Endothelial cell (in vitro differentiated cells): ENCODE measurements around the gene SP2. TPM values are rescaled to one million over a fixed set of nuclear protein-coding genes. Genes with fewer than 3 reads are reported as not detected.

Experiments
- DNase-seq: peaks from one replicate; pipeline ENCODE4 v3.0.0; 2021; ENCODE audit warnings: low spot score
- H3K27ac Mint-ChIP-seq: one replicate; pipeline ENCODE4 v1.8.0; 2021; ENCODE audit warnings: mixed read lengths, inconsistent platforms; ENCODE audit not compliant: unreplicated experiment
- H3K27me3 Mint-ChIP-seq: one replicate; pipeline ENCODE4 v1.8.0; 2021; ENCODE audit warnings: mild to moderate bottlenecking, moderate library complexity, mixed read lengths, inconsistent platforms; ENCODE audit not compliant: unreplicated experiment
- H3K36me3 Mint-ChIP-seq: one replicate; pipeline ENCODE4 v1.8.0; 2021; ENCODE audit warnings: mild to moderate bottlenecking, low read depth, mixed read lengths, inconsistent platforms; ENCODE audit not compliant: unreplicated experiment
- H3K4me1 Mint-ChIP-seq: one replicate; pipeline ENCODE4 v1.8.0; 2021; ENCODE audit warnings: mild to moderate bottlenecking, mixed read lengths, inconsistent platforms; ENCODE audit not compliant: unreplicated experiment
- H3K4me3 Mint-ChIP-seq: one replicate; pipeline ENCODE4 v1.8.0; 2021; ENCODE audit warnings: mild to moderate bottlenecking, mixed read lengths, inconsistent platforms; ENCODE audit not compliant: unreplicated experiment
- H3K9me3 Mint-ChIP-seq: one replicate; pipeline ENCODE4 v1.8.0; 2021; ENCODE audit warnings: mixed read lengths, inconsistent platforms; ENCODE audit not compliant: unreplicated experiment
- CTCF ChIP-seq: fragments of 200-600 bp; sonication (generic); IDR thresholded peaks from one replicate; pipeline ENCODE4 v1.5.0; 2021; ENCODE audit warnings: antibody characterized with exemption; ENCODE audit not compliant: unreplicated experiment
- total RNA-seq: library from RNA; stranded (reverse); fragmentation: NEBNext Ultra II Directional; extraction: Animal tissue kit (Norgen Biotek cat#: 25700); gene quantifications from one replicate; pipeline ENCODE4 v1.2.1, GENCODE V29; 2021; ENCODE audit not compliant: unreplicated experiment

Gene SP2
- total RNA-seq, 1 donor from 2014 or later = 12.4 TPM

GRCh38 chr17:47914306-47914948 is 18.4 kb downstream of the SP2 start:
- peaks cover 4% of the 10 kb centered on the region for H3K27me3 Mint-ChIP-seq
- TF ChIP-seq CTCF = no peak
- peaks cover 22% of the 10 kb centered on the region for H3K4me1 Mint-ChIP-seq
- no peaks in the 10 kb centered on the region for H3K9me3 Mint-ChIP-seq
- H3K27ac Mint-ChIP-seq = peak overlapping the region; percentile 42
- DNase-seq = no peak
- peaks cover 9% of the 10 kb centered on the region for H3K36me3 Mint-ChIP-seq
- no peak overlapping the region for H3K4me3 Mint-ChIP-seq

- H3K27me3 Mint-ChIP-seq = peaks cover 2% of the 10 kb centered on the region
- no peak for DNase-seq
- peaks cover 12% of the 10 kb centered on the region for H3K36me3 Mint-ChIP-seq
- H3K9me3 Mint-ChIP-seq = no peaks in the 10 kb centered on the region
- peak overlapping the region; percentile 89 for H3K27ac Mint-ChIP-seq
- H3K4me1 Mint-ChIP-seq = peaks cover 22% of the 10 kb centered on the region
- TF ChIP-seq CTCF = no peak
- H3K4me3 Mint-ChIP-seq = peak overlapping the region; percentile 5
Observed at GRCh38 chr17:47915776-47916398, 19.9 kb downstream of the SP2 start.

- peak overlapping the region; percentile 6 for H3K27ac Mint-ChIP-seq
- no peak for TF ChIP-seq CTCF
- H3K4me3 Mint-ChIP-seq = peak overlapping the region; percentile 66
- H3K27me3 Mint-ChIP-seq = no peaks in the 10 kb centered on the region
- H3K9me3 Mint-ChIP-seq = no peaks in the 10 kb centered on the region
- DNase-seq = no peak
- H3K4me1 Mint-ChIP-seq = peaks cover 22% of the 10 kb centered on the region
- H3K36me3 Mint-ChIP-seq = peaks cover 14% of the 10 kb centered on the region
Observed at GRCh38 chr17:47916489-47917208, 20.6 kb downstream of the SP2 start.

- no peak overlapping the region for H3K27ac Mint-ChIP-seq
- no peak for DNase-seq
- no peak overlapping the region for H3K4me3 Mint-ChIP-seq
- TF ChIP-seq CTCF = no peak
- peaks cover 14% of the 10 kb centered on the region for H3K36me3 Mint-ChIP-seq
- no peaks in the 10 kb centered on the region for H3K9me3 Mint-ChIP-seq
- peaks cover 3% of the 10 kb centered on the region for H3K27me3 Mint-ChIP-seq
- H3K4me1 Mint-ChIP-seq = peaks cover 22% of the 10 kb centered on the region
Observed at GRCh38 chr17:47917581-47917980, 21.5 kb downstream of the SP2 start.

- no peak for TF ChIP-seq CTCF
- Mint-ChIP-seq H3K36me3 (peaks cover 14% of the 10 kb centered on the region), H3K4me3 (no peak overlapping the region), H3K27ac (no peak overlapping the region), H3K4me1 (peaks cover 22% of the 10 kb centered on the region), H3K27me3 (peaks cover 5% of the 10 kb centered on the region), H3K9me3 (no peaks in the 10 kb centered on the region)
- no peak for DNase-seq
Observed at GRCh38 chr17:47918006-47918405, 22.0 kb downstream of the SP2 start.
